ENCODE data around the gene ASIC4. TPM values are rescaled to one million over a fixed set of nuclear protein-coding genes. Genes with fewer than 3 reads are reported as not detected.

Gene ASIC4
- total RNA-seq, 8 experiments from 2014 or later: 0.31 to 83.2 (median 19.4) TPM

GRCh38 chr2:219484343-219485200 lies 29.7 kb upstream of the ASIC4 start:
- peak in 7 of 8 experiments; percentile 32 to 75 (median 74) for ATAC-seq (replicated peaks in 6 of 8)

GRCh38 chr2:219485201-219485580 lies 29.1 kb upstream of the ASIC4 start:
- H3K4me1 ChIP-seq (replicated peaks in 1 of 2): peaks cover 45 to 47% of the 10 kb centered on the region in 2 donors
- in situ Hi-C loops (cut with MboI; ENCODE audit: low pct_unique_long_range_greater_than_20kb in 2 of 9, low sequenced_read_pairs in 9 of 9, unreplicated experiment in 9 of 9): no loop called here
- H3K4me3 ChIP-seq: peak overlapping the region in 1 of 5 donors; percentile 15
- ATAC-seq (replicated peaks in 6 of 8): peak in 1 of 8 experiments; percentile 3
- WGBS, 10 experiments: 83% methylated on average over 4 of the region's 12 CpGs; no CpG with 5 or more reads in 9 of the 10 experiments
- no peak overlapping the region for H3K27ac ChIP-seq

More at GRCh38 chr2:219484343-219485200, 29.7 kb upstream of the ASIC4 start:
- peak overlapping the region in 1 of 2 donors; percentile 22 for H3K27ac ChIP-seq
- in situ Hi-C loops (cut with MboI; ENCODE audit: low pct_unique_long_range_greater_than_20kb in 2 of 9, low sequenced_read_pairs in 9 of 9, unreplicated experiment in 9 of 9): no loop called here
- 0 to 20% (median 4%) methylated on average over 3 to 13 of the region's 89 CpGs; no CpG with 5 or more reads in 6 of the 10 experiments for WGBS, 10 experiments
- peaks cover 45 to 47% of the 10 kb centered on the region in 2 donors for H3K4me1 ChIP-seq (replicated peaks in 1 of 2)
- peak overlapping the region in 3 of 5 donors; percentile 15 to 19 (median 16) for H3K4me3 ChIP-seq

GRCh38 chr2:219486380-219486959 lies 27.8 kb upstream of the ASIC4 start:
- no peak overlapping the region for H3K4me3 ChIP-seq
- peak in 5 of 8 experiments; percentile 50 to 59 (median 53) for ATAC-seq (replicated peaks in 6 of 8)
- peak overlapping the region in 1 of 2 donors; percentile 58 for H3K27ac ChIP-seq
- WGBS, 10 experiments: 13 to 100% (median 40%) methylated on average over 1 to 3 of the region's 8 CpGs; no CpG with 5 or more reads in 7 of the 10 experiments
- in situ Hi-C loops (cut with MboI; ENCODE audit: low pct_unique_long_range_greater_than_20kb in 2 of 9, low sequenced_read_pairs in 9 of 9, unreplicated experiment in 9 of 9): no loop called here
- peaks cover 45 to 47% of the 10 kb centered on the region in 2 donors for H3K4me1 ChIP-seq (replicated peaks in 1 of 2)

- no CpG with 5 or more reads among the region's 17 CpGs for WGBS, 10 experiments
- in situ Hi-C loops (cut with MboI; ENCODE audit: low pct_unique_long_range_greater_than_20kb in 2 of 9, low sequenced_read_pairs in 9 of 9, unreplicated experiment in 9 of 9): no loop called here
- no peak for ATAC-seq (replicated peaks in 6 of 8)
Measured at GRCh38 chr2:219488149-219488843, 26.0 kb upstream of the ASIC4 start.

GRCh38 chr2:219488844-219489194 lies 25.5 kb upstream of the ASIC4 start:
- no peak for ATAC-seq (replicated peaks in 6 of 8)
- Histone ChIP-seq H3K4me3 (no peak overlapping the region), H3K4me1 (replicated peaks in 1 of 2) (peaks cover 34 to 35% of the 10 kb centered on the region in 2 donors), H3K27ac (no peak overlapping the region)
- in situ Hi-C loops (cut with MboI; ENCODE audit: low pct_unique_long_range_greater_than_20kb in 2 of 9, low sequenced_read_pairs in 9 of 9, unreplicated experiment in 9 of 9): no loop called here
- WGBS, 10 experiments: 87% methylated on average over 3 of the region's 14 CpGs; no CpG with 5 or more reads in 9 of the 10 experiments

More at GRCh38 chr2:219488149-219488843, 26.0 kb upstream of the ASIC4 start:
- Histone ChIP-seq H3K4me3 (no peak overlapping the region), H3K27ac (no peak overlapping the region), H3K4me1 (replicated peaks in 1 of 2) (peaks cover 39 to 40% of the 10 kb centered on the region in 2 donors)

GRCh38 chr2:219489315-219489714 lies 25.0 kb upstream of the ASIC4 start:
- H3K4me1 ChIP-seq (replicated peaks in 1 of 2): peaks cover 29 to 30% of the 10 kb centered on the region in 2 donors
- no CpG with 5 or more reads among the region's 9 CpGs for WGBS, 10 experiments
- in situ Hi-C loops (cut with MboI; ENCODE audit: low pct_unique_long_range_greater_than_20kb in 2 of 9, low sequenced_read_pairs in 9 of 9, unreplicated experiment in 9 of 9): no loop called here

GRCh38 chr2:219490186-219490585 lies 24.1 kb upstream of the ASIC4 start:
- ATAC-seq (replicated peaks in 6 of 8): no peak
- 90 to 100% (median 97%) methylated on average over 2 to 7 of the region's 23 CpGs; no CpG with 5 or more reads in 7 of the 10 experiments for WGBS, 10 experiments
- in situ Hi-C loops (cut with MboI; ENCODE audit: low pct_unique_long_range_greater_than_20kb in 2 of 9, low sequenced_read_pairs in 9 of 9, unreplicated experiment in 9 of 9): no loop called here

More at GRCh38 chr2:219489315-219489714, 25.0 kb upstream of the ASIC4 start:
- ATAC-seq (replicated peaks in 6 of 8): no peak
- H3K4me3 ChIP-seq: no peak overlapping the region
- no peak overlapping the region for H3K27ac ChIP-seq

GRCh38 chr2:219490600-219491130 lies 23.6 kb upstream of the ASIC4 start:
- Histone ChIP-seq H3K27ac (no peak overlapping the region), H3K4me3 (no peak overlapping the region), H3K4me1 (replicated peaks in 1 of 2) (peaks cover 26 to 30% of the 10 kb centered on the region in 2 donors)
- in situ Hi-C loops (cut with MboI; ENCODE audit: low pct_unique_long_range_greater_than_20kb in 2 of 9, low sequenced_read_pairs in 9 of 9, unreplicated experiment in 9 of 9): no loop called here
- ATAC-seq (replicated peaks in 6 of 8): no peak
- WGBS, 10 experiments: 29 to 100% (median 74%) methylated on average over 1 to 6 of the region's 10 CpGs; no CpG with 5 or more reads in 4 of the 10 experiments

More at GRCh38 chr2:219490186-219490585, 24.1 kb upstream of the ASIC4 start:
- peaks cover 26 to 30% of the 10 kb centered on the region in 2 donors for H3K4me1 ChIP-seq (replicated peaks in 1 of 2)
- no peak overlapping the region for H3K4me3 ChIP-seq
- H3K27ac ChIP-seq: no peak overlapping the region

- no peak overlapping the region for H3K27ac ChIP-seq
- in situ Hi-C loops (cut with MboI; ENCODE audit: low pct_unique_long_range_greater_than_20kb in 2 of 9, low sequenced_read_pairs in 9 of 9, unreplicated experiment in 9 of 9): no loop called here
- H3K4me3 ChIP-seq: no peak overlapping the region
- H3K4me1 ChIP-seq (replicated peaks in 1 of 2): peaks cover 26 to 29% of the 10 kb centered on the region in 2 donors
- no peak for ATAC-seq (replicated peaks in 6 of 8)
- WGBS, 10 experiments: 30 to 100% (median 74%) methylated on average over 1 to 6 of the region's 14 CpGs; no CpG with 5 or more reads in 4 of the 10 experiments
Measured at GRCh38 chr2:219491278-219491963, 22.9 kb upstream of the ASIC4 start.

- no peak overlapping the region for H3K4me3 ChIP-seq
- WGBS, 10 experiments: 50 to 80% (median 80%) methylated on average over 1 to 4 of the region's 20 CpGs; no CpG with 5 or more reads in 7 of the 10 experiments
- H3K4me1 ChIP-seq (replicated peaks in 1 of 2): peaks cover 28 to 30% of the 10 kb centered on the region in 2 donors
- in situ Hi-C loops (cut with MboI; ENCODE audit: low pct_unique_long_range_greater_than_20kb in 2 of 9, low sequenced_read_pairs in 9 of 9, unreplicated experiment in 9 of 9): no loop called here
- no peak for ATAC-seq (replicated peaks in 6 of 8)
- no peak overlapping the region for H3K27ac ChIP-seq
Measured at GRCh38 chr2:219492575-219492974, 21.7 kb upstream of the ASIC4 start.

- ATAC-seq (replicated peaks in 6 of 8): no peak
- Histone ChIP-seq H3K27ac (no peak overlapping the region), H3K4me3 (no peak overlapping the region), H3K4me1 (replicated peaks in 1 of 2) (peaks cover 30 to 35% of the 10 kb centered on the region in 2 donors)
- in situ Hi-C loops (cut with MboI; ENCODE audit: low pct_unique_long_range_greater_than_20kb in 2 of 9, low sequenced_read_pairs in 9 of 9, unreplicated experiment in 9 of 9): no loop called here
- WGBS, 10 experiments: 60 to 100% (median 95%) methylated on average over 1 to 4 of the region's 5 CpGs; no CpG with 5 or more reads in 4 of the 10 experiments
Measured at GRCh38 chr2:219493086-219493485, 21.2 kb upstream of the ASIC4 start.

- in situ Hi-C loops (cut with MboI; ENCODE audit: low pct_unique_long_range_greater_than_20kb in 2 of 9, low sequenced_read_pairs in 9 of 9, unreplicated experiment in 9 of 9): no loop called here
- ATAC-seq (replicated peaks in 6 of 8): no peak
- 0 to 61% (median 40%) methylated on average over 1 to 7 of the region's 10 CpGs; no CpG with 5 or more reads in 3 of the 10 experiments for WGBS, 10 experiments
- peaks cover 38 to 49% of the 10 kb centered on the region in 2 donors for H3K4me1 ChIP-seq (replicated peaks in 1 of 2)
- no peak overlapping the region for H3K4me3 ChIP-seq
- no peak overlapping the region for H3K27ac ChIP-seq
Measured at GRCh38 chr2:219494952-219495530, 19.2 kb upstream of the ASIC4 start.

All from motor neuron (in vitro differentiated cells).